PC-9 (cell line): Measurements from ENCODE around the gene DHRSX. TPM values are rescaled to one million over a fixed set of nuclear protein-coding genes. Genes with fewer than 3 reads are reported as not detected.

Experiments
- BruUV-seq: library from RNA; stranded (reverse); fragments of 400-500 nt; replicated peaks from 2 replicates; lab custom pipeline; 2021; lab: Mats Ljungman, UMichigan
- CTCF ChIA-PET: fragments of 300-600 bp; sonication (Branson Sonifier 250); formaldehyde crosslinking; loops from one replicate; lab custom pipeline; 2022; ENCODE audit warnings: antibody characterized with exemption; lab: Charles Lee
- POLR2A ChIA-PET: fragments of 300-600 bp; sonication (Branson Sonifier 250); formaldehyde crosslinking; loops from one replicate; lab custom pipeline; 2022; ENCODE audit warnings: antibody characterized with exemption; ENCODE audit not compliant: unreplicated experiment; lab: Charles Lee
- DNase-seq, 2 experiments: peaks; one replicate each; pipeline versions ENCODE4 v3.0.0 to v3.0.0-alpha.2; 2015 to 2022; ENCODE audit warnings: mixed read lengths in 1 of 2
- H2AFZ ChIP-seq: fragments of 200-600 bp; sonication (generic); 2 replicates; pipeline ENCODE4 v1.8.1; 2017; ENCODE audit warnings: antibody characterized with exemption
- H3F3A ChIP-seq: fragments of 200-600 bp; sonication (generic); 2 replicates; pipeline ENCODE4 v1.8.1; 2017; ENCODE audit warnings: antibody characterized with exemption, mild to moderate bottlenecking, low read depth; ENCODE audit not compliant: insufficient read depth
- H3K27ac ChIP-seq: fragments of 200-600 bp; sonication (generic); 2 replicates; pipeline ENCODE4 v1.6.1; 2016; ENCODE audit warnings: mixed run types
- H3K27me3 ChIP-seq: fragments of 200-600 bp; sonication (generic); 2 replicates; pipeline ENCODE4 v1.6.1; 2016; ENCODE audit warnings: low read depth, mixed run types; ENCODE audit not compliant: insufficient read depth
- H3K36me3 ChIP-seq: fragments of 200-600 bp; sonication (generic); 2 replicates; pipeline ENCODE4 v1.6.1; 2016; ENCODE audit warnings: low read depth, mixed run types
- H3K4me1 ChIP-seq: fragments of 200-600 bp; sonication (generic); replicated peaks from 2 replicates; pipeline ENCODE4 v1.6.1; 2016; ENCODE audit warnings: mixed run types; ENCODE audit not compliant: insufficient read depth
- H3K4me2 ChIP-seq: fragments of 200-600 bp; sonication (generic); 2 replicates; pipeline ENCODE4 v1.6.1; 2017; ENCODE audit warnings: mixed run types
- H3K4me3 ChIP-seq: fragments of 200-600 bp; sonication (generic); 2 replicates; pipeline ENCODE4 v1.6.1; 2016; ENCODE audit warnings: mixed run types
- H3K79me2 ChIP-seq: fragments of 200-600 bp; sonication (generic); 2 replicates; pipeline ENCODE4 v1.6.1; 2017; ENCODE audit warnings: low read depth, mixed run types
- H3K9me2 ChIP-seq: fragments of 200-600 bp; sonication (generic); 2 replicates; pipeline ENCODE4 v1.8.1; 2017; ENCODE audit warnings: mild to moderate bottlenecking; ENCODE audit not compliant: insufficient read depth
- H3K9me3 ChIP-seq: fragments of 200-600 bp; sonication (generic); 2 replicates; pipeline ENCODE4 v1.8.1; 2016; ENCODE audit warnings: low read depth; ENCODE audit not compliant: insufficient read depth
- H4K20me1 ChIP-seq: fragments of 200-600 bp; sonication (generic); 2 replicates; pipeline ENCODE4 v1.8.1; 2017; ENCODE audit not compliant: insufficient read depth
- EZH2 ChIP-seq: fragments of 200-600 bp; sonication (generic); IDR thresholded peaks from 2 replicates; pipeline ENCODE4 v1.8.0; 2017; ENCODE audit warnings: antibody characterized with exemption, low read depth
- intact Hi-C: fragments of 100-400 bp; cut with micrococcal nuclease; formaldehyde crosslinking; loops from one replicate; pipeline ENCODE4 v1.10.0; 2022; ENCODE audit not compliant: unreplicated experiment
- total RNA-seq: library from RNA; stranded (reverse); gene quantifications from 2 replicates; pipeline ENCODE4 v1.2.3, GENCODE V29; 2021
- TF ChIP-seq, protein P1 (sequence below): fragments of 200-600 bp; sonication (generic); conservative IDR thresholded peaks from 2 replicates; pipeline ENCODE4 v1.6.1; 2017; ENCODE audit warnings: mixed run types, antibody characterized with exemption, mild to moderate bottlenecking, moderate library complexity

DHRSX gene
- total RNA-seq, 1 experiment from 2014 or later, result 13.2 TPM

DNA sequence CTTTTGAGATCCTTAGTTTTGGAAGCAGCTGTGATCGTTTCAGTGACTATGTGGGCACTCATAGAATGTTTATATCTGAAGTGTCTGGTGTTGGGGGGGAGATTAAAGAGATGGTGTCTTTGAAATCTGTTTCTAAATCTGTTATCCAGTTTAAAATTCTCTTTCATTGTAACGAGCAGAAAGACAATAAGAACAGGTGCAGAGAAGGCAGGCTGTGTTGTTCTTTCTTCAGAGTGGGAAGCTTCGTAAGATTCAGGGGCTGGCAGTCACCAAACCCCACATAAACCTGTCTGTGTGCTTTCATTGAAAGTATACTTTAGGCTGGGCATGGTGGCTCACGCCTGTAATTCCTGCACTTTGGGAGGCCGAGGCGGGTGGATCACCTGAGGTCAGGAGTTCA is 16.3 kb upstream of the DHRSX start:
- H3K27ac ChIP-seq, result no peak overlapping the region
- intact Hi-C loops, result no loop called here

DNA sequence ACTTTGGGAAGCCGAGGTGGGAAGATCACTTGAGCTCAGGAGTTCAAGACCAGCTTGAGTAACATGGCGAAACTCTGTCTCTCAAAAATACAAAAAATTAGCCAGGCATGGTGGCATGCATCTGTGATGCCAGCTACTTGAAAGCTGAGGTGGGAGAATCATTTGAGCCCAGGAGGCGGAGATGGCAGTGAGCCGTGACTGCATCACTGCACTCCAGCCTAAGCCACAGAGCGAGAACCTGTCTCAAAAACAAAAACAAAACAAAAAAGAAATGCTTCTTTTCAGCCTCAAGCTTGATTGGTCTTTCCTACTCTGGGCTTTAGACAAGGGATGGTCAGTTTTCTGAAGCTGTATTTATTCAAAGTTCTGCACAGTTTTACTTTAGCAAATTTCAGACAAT is 15.8 kb upstream of the DHRSX start:
- Histone ChIP-seq H3K4me1 (no peaks in the 10 kb centered on the region), H3K36me3 (no peaks in the 10 kb centered on the region), H3K9me3 (no peaks in the 10 kb centered on the region), H3K9me2 (no peaks in the 10 kb centered on the region), H3K27ac (no peak overlapping the region), H3K4me3 (no peak overlapping the region), H3K27me3 (peaks cover 10% of the 10 kb centered on the region; the same call in 1 of the 2 replicates), H3K4me2 (no peak overlapping the region), H3F3A (no peaks in the 10 kb centered on the region), H4K20me1 (no peaks in the 10 kb centered on the region), H3K79me2 (no peaks in the 10 kb centered on the region), H2AFZ (no peak overlapping the region)
- TF ChIP-seq, protein P1, sequence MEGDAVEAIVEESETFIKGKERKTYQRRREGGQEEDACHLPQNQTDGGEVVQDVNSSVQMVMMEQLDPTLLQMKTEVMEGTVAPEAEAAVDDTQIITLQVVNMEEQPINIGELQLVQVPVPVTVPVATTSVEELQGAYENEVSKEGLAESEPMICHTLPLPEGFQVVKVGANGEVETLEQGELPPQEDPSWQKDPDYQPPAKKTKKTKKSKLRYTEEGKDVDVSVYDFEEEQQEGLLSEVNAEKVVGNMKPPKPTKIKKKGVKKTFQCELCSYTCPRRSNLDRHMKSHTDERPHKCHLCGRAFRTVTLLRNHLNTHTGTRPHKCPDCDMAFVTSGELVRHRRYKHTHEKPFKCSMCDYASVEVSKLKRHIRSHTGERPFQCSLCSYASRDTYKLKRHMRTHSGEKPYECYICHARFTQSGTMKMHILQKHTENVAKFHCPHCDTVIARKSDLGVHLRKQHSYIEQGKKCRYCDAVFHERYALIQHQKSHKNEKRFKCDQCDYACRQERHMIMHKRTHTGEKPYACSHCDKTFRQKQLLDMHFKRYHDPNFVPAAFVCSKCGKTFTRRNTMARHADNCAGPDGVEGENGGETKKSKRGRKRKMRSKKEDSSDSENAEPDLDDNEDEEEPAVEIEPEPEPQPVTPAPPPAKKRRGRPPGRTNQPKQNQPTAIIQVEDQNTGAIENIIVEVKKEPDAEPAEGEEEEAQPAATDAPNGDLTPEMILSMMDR, result no peak
- TF ChIP-seq EZH2, result no peak
- BruUV-seq, result no TSS peak
- ChIA-PET CTCF (no interaction called here), POLR2A (no interaction called here)
- DNase-seq, result no peak
- intact Hi-C loops, result no loop called here

More for the DNA sequence above, 16.3 kb upstream of the DHRSX start:
- H3K4me1 ChIP-seq, result no peaks in the 10 kb centered on the region
- H2AFZ ChIP-seq, result no peak overlapping the region
- no peaks in the 10 kb centered on the region for H3K36me3 ChIP-seq
- H4K20me1 ChIP-seq, result no peaks in the 10 kb centered on the region
- H3K79me2 ChIP-seq, result no peaks in the 10 kb centered on the region
- ChIA-PET CTCF (no interaction called here), POLR2A (no interaction called here)
- H3K9me3 ChIP-seq, result no peaks in the 10 kb centered on the region
- H3K27me3 ChIP-seq, result peaks cover 10% of the 10 kb centered on the region; the same call in 1 of the 2 replicates
- BruUV-seq, result no TSS peak
- TF ChIP-seq, protein P1, result no peak
- no peak for TF ChIP-seq EZH2
- H3K9me2 ChIP-seq, result no peaks in the 10 kb centered on the region
- H3K4me2 ChIP-seq, result no peak overlapping the region
- H3F3A ChIP-seq, result no peaks in the 10 kb centered on the region
- DNase-seq, result no peak
- no peak overlapping the region for H3K4me3 ChIP-seq

DNA sequence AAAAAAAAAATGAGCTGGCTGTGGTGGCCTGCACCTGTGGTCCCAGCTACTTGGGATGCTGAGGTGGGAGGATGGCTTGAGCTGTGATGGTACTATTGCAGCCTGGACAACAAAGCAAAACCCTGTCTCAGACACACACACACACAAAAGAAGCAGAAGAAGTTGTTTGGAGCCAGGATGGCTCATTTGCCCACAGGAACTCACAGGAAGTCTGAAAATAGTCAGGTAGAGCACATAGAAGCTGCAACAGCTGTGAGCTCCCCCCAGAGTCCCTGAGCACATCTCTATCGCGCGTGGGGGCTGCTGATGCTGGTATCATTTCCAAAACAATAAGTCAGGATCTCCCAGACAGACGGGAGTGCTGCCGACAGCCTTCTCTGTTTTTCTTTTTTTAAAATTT is 13.4 kb upstream of the DHRSX start:
- Histone ChIP-seq H3K4me3 (no peak overlapping the region), H3K4me2 (no peak overlapping the region), H3K79me2 (no peaks in the 10 kb centered on the region), H3F3A (no peaks in the 10 kb centered on the region), H3K4me1 (no peaks in the 10 kb centered on the region), H3K9me3 (no peaks in the 10 kb centered on the region), H3K9me2 (no peaks in the 10 kb centered on the region), H2AFZ (no peak overlapping the region), H3K27ac (no peak overlapping the region), H3K36me3 (no peaks in the 10 kb centered on the region), H4K20me1 (no peaks in the 10 kb centered on the region), H3K27me3 (peaks cover 10% of the 10 kb centered on the region; the same call in 1 of the 2 replicates)
- no TSS peak for BruUV-seq
- intact Hi-C loops, result no loop called here
- ChIA-PET POLR2A (no interaction called here), CTCF (no interaction called here)
- DNase-seq, result no peak
- no peak for TF ChIP-seq EZH2
- TF ChIP-seq, protein P1, result no peak
